GM13976 (cell line): ENCODE results near the gene MYCBP2.
A peak's percentile ranks its signal among the peaks of the same experiment; 100 is the strongest.

ENCODE experiments used
- DNase-seq: peaks from one replicate; pipeline ENCODE4 v3.0.0; 2012; ENCODE audit warnings: low spot score
- in situ Hi-C: fragments of 300-500 bp; cut with MboI; formaldehyde crosslinking; loops from one replicate; pipeline ENCODE4 v1.12.0; 2022; ENCODE audit warnings: low sequenced_read_pairs, mixed read lengths, inconsistent platforms; ENCODE audit not compliant: unreplicated experiment
- TF ChIP-seq, protein P1 (sequence below): IDR thresholded peaks from 2 replicates; pipeline ENCODE4 v1.5.1; 2012; ENCODE audit warnings: borderline replicate concordance, mild to moderate bottlenecking; ENCODE audit not compliant: insufficient read depth; ENCODE audit errors: extremely low read depth, missing control alignments, control extremely low read depth

MYCBP2 gene

DNA sequence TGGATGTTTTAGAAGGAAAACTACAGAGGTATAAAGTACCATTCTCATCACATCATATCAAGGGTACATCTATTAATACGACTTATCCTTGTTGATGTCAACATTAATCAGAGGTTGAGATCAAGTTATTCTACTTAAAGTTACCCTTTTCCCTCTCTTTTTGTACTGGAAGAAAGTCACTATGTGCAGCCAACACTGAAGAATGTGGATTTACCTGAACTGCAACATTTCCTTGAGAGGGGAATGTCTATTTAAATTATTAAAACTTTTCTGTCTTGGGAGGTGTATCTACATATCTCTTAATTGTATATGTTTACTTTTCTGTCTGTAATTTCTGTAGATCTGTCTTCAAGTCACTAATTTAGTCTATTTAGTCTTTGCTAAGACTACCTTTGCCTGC is 297.5 kb downstream of the MYCBP2 start:
- in situ Hi-C loops, result no loop called here
- no peak for DNase-seq
- TF ChIP-seq, protein P1, sequence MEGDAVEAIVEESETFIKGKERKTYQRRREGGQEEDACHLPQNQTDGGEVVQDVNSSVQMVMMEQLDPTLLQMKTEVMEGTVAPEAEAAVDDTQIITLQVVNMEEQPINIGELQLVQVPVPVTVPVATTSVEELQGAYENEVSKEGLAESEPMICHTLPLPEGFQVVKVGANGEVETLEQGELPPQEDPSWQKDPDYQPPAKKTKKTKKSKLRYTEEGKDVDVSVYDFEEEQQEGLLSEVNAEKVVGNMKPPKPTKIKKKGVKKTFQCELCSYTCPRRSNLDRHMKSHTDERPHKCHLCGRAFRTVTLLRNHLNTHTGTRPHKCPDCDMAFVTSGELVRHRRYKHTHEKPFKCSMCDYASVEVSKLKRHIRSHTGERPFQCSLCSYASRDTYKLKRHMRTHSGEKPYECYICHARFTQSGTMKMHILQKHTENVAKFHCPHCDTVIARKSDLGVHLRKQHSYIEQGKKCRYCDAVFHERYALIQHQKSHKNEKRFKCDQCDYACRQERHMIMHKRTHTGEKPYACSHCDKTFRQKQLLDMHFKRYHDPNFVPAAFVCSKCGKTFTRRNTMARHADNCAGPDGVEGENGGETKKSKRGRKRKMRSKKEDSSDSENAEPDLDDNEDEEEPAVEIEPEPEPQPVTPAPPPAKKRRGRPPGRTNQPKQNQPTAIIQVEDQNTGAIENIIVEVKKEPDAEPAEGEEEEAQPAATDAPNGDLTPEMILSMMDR, result no peak

DNA sequence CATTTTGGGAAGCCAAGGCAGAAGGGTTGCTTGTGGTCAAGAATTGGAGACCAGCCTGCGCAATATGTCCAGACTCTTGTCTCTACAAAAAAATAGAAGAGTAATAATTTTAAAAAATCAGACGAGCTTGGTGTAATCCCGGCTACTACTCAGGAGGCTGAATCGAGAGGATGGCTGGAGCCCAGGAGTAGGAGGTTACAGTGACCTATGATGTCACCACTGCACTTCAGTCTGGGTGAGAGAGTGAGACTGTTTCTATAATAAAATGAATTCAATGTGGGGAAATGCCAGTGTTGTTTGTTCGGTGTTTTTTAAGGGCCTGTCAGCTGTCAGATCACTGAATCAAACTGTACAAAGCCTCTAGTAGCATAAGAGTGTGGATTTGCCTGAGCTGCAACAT is 298.7 kb downstream of the MYCBP2 start:
- TF ChIP-seq, protein P1, result no peak
- in situ Hi-C loops, result no loop called here
- no peak for DNase-seq

DNA sequence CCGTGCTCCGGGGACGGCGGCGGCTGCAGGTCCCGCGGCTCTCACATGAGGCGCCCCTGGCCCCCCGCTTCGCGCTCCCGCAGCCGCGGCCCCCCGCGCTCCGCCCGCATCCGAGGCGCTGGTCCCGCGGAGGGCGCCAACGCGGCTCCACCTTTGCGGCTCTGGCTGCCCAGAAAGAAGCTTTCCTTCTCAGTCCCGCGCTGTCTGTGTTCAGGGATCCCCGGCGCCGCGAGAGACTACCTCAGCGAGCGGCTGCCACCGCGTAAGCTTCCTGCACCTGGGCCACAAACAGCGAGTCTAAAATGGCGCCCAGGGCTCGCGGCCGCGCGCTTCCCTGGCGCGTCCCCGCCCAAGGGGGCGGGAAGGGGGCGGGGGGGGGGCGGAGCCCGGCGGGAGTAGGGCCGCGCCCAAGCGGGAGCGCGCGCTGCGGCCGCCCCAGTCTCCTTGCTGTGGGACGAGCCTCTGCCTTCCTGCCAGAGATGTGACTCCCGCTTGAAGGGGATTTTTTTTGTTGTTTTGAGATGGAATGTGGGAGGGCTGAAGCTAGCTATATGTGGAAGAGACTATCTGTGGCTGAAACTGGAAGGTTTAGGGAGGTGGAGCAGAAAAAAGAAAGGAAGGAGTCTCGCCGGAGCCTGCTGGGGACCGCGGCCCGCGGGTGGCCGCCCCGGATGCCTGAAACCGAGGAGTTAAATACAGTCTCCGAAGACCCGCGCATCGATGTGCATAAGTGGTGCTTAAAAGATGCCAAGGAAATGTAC is 299.9 kb downstream of the MYCBP2 start, which contains the start of gene FBXL3:
Gene FBXL3 (minus strand): TSS at position 299 of the 761 bp plus-strand sequence. CDS start 5,299 bp downstream, outside the sequence.
- DNase-seq, result peak; percentile 94
- in situ Hi-C loops, result no loop called here
- TF ChIP-seq, protein P1, result no peak

DNA sequence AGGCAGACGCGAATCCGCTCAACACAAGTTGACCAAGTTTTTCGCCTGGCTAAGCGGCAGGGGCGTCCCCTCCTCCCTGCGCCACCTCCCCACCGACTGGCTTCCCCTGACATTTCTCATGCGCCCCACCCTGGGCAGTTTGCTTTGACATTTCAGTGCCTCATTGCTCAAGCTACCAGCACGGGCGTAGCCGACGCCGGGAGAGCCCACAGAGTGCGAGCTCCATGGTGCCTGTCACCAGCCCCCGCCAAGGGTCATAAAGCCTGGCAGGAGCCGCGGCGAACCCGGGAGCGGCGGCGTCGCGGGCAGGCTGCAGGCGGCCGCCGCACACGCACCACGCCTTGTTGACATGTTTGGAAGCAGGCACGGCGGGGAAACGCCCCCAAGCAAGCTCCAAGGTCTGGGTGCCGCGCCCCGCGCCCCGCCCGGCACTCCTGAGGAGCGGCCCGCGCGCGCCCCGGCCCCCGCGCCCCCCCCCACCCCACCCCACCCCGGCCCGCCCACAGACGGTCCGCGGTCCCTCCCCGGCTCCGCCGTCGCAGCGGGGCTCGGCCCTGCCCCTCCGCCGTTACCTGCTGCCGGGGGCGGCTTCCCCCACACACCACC is 300.5 kb downstream of the MYCBP2 start:
- DNase-seq, result peak; percentile 74
- TF ChIP-seq, protein P1, result no peak
- in situ Hi-C loops, result no loop called here

DNA sequence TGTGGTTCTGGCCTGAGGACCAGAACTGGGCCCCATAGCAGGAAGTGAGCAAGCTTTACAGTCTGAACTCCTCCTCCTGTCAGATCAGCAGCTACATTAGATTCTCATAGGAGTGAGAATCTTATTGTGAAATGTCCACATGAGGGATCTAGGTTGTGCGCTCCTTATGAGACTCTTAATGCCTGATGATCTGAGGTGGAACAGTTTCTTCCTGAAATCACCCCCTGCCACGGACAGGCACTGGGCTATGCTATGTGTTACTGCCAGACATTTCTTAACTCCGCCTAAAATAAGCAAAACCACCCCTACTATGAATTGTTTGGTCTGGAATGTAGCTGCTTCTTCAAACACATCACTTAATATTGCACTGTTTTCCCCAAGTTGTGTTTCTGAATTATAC is 304.6 kb downstream of the MYCBP2 start:
- TF ChIP-seq, protein P1, result no peak
- no peak for DNase-seq
- in situ Hi-C loops, result no loop called here

DNA sequence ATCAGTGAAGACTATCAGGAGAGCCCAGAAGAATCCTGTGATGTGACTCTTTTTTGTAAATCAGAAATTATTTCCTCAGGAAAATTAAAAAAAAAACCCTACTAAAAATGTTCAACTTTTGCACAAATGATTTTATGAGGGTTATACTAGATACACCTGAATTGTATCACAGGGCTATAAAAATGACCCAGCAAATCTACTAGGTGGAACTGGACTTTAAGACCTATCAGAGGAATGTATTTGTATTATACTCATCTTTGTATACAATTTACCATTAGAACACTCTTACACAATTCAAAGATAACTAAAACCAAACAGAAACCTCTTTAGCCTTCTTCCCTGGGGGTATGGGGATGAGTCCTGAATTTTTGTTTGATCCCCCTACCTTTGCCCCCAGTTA is 307.1 kb downstream of the MYCBP2 start:
- DNase-seq, result no peak
- TF ChIP-seq, protein P1, result no peak
- in situ Hi-C loops, result no loop called here
